ENCODE results near the gene C10orf90.
"Not testable (repeated sequence)": the region's sequence is repeated elsewhere in the genome, so short reads cannot be mapped to it uniquely, and the experiment has no call there.

DNA sequence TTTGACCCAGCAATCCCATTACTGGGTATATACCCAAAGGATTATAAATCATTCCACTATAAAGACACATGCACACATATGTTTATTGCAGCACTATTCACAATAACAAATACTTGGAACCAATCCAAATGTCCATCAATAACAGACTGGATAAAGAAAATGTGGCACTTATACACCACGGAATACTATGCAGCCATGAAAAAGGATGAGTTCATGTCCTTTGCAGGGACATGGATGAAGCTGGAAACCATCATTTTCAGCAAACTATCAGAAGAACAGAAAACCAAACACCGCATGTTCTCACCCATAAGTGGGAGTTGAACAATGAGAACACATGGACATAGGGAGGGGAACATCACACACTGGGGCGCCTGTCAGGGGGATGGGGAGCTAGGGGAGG, 291.3 kb downstream of the C10orf90 start:
- TF ChIP-seq, protein P1, sequence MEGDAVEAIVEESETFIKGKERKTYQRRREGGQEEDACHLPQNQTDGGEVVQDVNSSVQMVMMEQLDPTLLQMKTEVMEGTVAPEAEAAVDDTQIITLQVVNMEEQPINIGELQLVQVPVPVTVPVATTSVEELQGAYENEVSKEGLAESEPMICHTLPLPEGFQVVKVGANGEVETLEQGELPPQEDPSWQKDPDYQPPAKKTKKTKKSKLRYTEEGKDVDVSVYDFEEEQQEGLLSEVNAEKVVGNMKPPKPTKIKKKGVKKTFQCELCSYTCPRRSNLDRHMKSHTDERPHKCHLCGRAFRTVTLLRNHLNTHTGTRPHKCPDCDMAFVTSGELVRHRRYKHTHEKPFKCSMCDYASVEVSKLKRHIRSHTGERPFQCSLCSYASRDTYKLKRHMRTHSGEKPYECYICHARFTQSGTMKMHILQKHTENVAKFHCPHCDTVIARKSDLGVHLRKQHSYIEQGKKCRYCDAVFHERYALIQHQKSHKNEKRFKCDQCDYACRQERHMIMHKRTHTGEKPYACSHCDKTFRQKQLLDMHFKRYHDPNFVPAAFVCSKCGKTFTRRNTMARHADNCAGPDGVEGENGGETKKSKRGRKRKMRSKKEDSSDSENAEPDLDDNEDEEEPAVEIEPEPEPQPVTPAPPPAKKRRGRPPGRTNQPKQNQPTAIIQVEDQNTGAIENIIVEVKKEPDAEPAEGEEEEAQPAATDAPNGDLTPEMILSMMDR (IDR thresholded peaks at IDR 0.05) = not testable (repeated sequence)
- TF ChIP-seq POLR2A (IDR thresholded peaks at IDR 0.05) = not testable (repeated sequence)

All from suprapubic skin (tissue), 3 donors.